Hepatocyte (in vitro differentiated cells): ENCODE measurements around the gene UBR1.

Experiments used
- EZH2phosphoT487 ChIP-seq: fragments of 200-600 bp; sonication (generic); IDR thresholded peaks from one replicate; pipeline ENCODE4 v1.6.1; 2018; ENCODE audit warnings: antibody characterized with exemption, mild to moderate bottlenecking, low read depth, moderate library complexity; ENCODE audit not compliant: unreplicated experiment, severe bottlenecking
- TF ChIP-seq, protein P1 (sequence below): fragments of 200-600 bp; sonication (generic); IDR thresholded peaks from 2 replicates; pipeline ENCODE4 v1.5.1; 2016; ENCODE audit warnings: antibody characterized with exemption, mild to moderate bottlenecking; ENCODE audit not compliant: poor library complexity

DNA sequence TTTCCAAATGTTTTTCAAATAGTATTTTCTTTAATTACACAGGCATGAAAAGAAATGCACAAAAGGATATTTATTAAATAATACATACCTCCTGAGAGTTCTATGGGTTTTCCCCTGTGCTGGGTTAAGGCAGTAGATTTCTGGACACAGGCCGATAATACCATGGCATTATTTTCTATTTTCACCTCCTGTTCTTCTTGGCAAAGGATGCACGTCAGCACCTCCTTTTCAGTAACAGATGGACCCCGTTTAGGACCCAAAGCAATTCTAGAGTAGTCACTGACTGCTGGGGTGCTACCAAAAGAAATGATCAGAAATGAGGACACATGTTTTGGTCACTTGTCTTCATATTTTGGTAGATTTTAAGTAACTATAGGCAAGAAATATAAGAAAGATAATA lies 98.8 kb downstream of the UBR1 start:
- TF ChIP-seq, protein P1, sequence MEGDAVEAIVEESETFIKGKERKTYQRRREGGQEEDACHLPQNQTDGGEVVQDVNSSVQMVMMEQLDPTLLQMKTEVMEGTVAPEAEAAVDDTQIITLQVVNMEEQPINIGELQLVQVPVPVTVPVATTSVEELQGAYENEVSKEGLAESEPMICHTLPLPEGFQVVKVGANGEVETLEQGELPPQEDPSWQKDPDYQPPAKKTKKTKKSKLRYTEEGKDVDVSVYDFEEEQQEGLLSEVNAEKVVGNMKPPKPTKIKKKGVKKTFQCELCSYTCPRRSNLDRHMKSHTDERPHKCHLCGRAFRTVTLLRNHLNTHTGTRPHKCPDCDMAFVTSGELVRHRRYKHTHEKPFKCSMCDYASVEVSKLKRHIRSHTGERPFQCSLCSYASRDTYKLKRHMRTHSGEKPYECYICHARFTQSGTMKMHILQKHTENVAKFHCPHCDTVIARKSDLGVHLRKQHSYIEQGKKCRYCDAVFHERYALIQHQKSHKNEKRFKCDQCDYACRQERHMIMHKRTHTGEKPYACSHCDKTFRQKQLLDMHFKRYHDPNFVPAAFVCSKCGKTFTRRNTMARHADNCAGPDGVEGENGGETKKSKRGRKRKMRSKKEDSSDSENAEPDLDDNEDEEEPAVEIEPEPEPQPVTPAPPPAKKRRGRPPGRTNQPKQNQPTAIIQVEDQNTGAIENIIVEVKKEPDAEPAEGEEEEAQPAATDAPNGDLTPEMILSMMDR = no peak
- no peak for TF ChIP-seq EZH2phosphoT487
